HepG2 (cell line): Measurements from ENCODE around the gene ILKAP. TPM values are rescaled to one million over a fixed set of nuclear protein-coding genes. Genes with fewer than 3 reads are reported as not detected.

Experiments used
- BRF2 ChIP-seq: sonication (generic); formaldehyde crosslinking; IDR thresholded peaks from 2 replicates; pipeline ENCODE4 v1.8.1; 2022; ENCODE audit warnings: mild to moderate bottlenecking, missing genetic modification reagents
- DZIP1 ChIP-seq: sonication (generic); formaldehyde crosslinking; IDR thresholded peaks from 2 replicates; pipeline ENCODE4 v1.5.0; 2020; ENCODE audit warnings: mild to moderate bottlenecking, missing genetic modification reagents
- ESRRA ChIP-seq: sonication (generic); formaldehyde crosslinking; IDR thresholded peaks from 2 replicates; pipeline ENCODE4 v1.5.1; 2020; ENCODE audit warnings: mild to moderate bottlenecking, low read depth, missing genetic modification reagents
- HDAC2 ChIP-seq: sonication (generic); formaldehyde crosslinking; IDR thresholded peaks from 2 replicates; pipeline ENCODE4 v1.4.0; 2020; ENCODE audit warnings: missing genetic modification reagents
- HDAC6 ChIP-seq: fragments of 200-600 bp; sonication (generic); IDR thresholded peaks from 2 replicates; pipeline ENCODE4 v1.7.0; 2017; ENCODE audit warnings: mild to moderate bottlenecking, antibody characterized with exemption, low read length, low read depth
- HOXA7 ChIP-seq: sonication (generic); formaldehyde crosslinking; IDR thresholded peaks from 2 replicates; pipeline ENCODE4 v1.8.1; 2022; ENCODE audit warnings: mild to moderate bottlenecking, missing genetic modification reagents, moderate library complexity
- HOXD1 ChIP-seq: sonication (generic); formaldehyde crosslinking; IDR thresholded peaks from 2 replicates; pipeline ENCODE4 v1.5.0; 2020; ENCODE audit warnings: missing genetic modification reagents
- IRF9 ChIP-seq: sonication (generic); formaldehyde crosslinking; IDR thresholded peaks from 2 replicates; pipeline ENCODE4 v1.8.0; 2022; ENCODE audit warnings: missing genetic modification reagents, mild to moderate bottlenecking, borderline replicate concordance
- MNT ChIP-seq: fragments of 450-650 bp; IDR thresholded peaks from 2 replicates; pipeline ENCODE4 v1.6.1; 2016
- PCBP1 ChIP-seq: fragments of 200-400 bp; formaldehyde crosslinking; IDR thresholded peaks from 2 replicates; pipeline ENCODE4 v1.6.1; 2017; ENCODE audit warnings: mild to moderate bottlenecking, low read depth, low read length, borderline replicate concordance
- TBP ChIP-seq: sonication (generic); formaldehyde crosslinking; IDR thresholded peaks from 2 replicates; pipeline ENCODE4 v1.5.0; 2020; ENCODE audit warnings: missing genetic modification reagents
- THAP7 ChIP-seq: sonication (generic); formaldehyde crosslinking; IDR thresholded peaks from 2 replicates; pipeline ENCODE4 v1.8.1; 2023; ENCODE audit warnings: mild to moderate bottlenecking, missing genetic modification reagents
- ZBTB39 ChIP-seq: sonication (generic); formaldehyde crosslinking; IDR thresholded peaks from 2 replicates; pipeline ENCODE4 v1.5.0; 2020; ENCODE audit warnings: missing genetic modification reagents
- ZHX1 ChIP-seq: sonication (generic); formaldehyde crosslinking; IDR thresholded peaks from 2 replicates; pipeline ENCODE4 v1.8.1; 2022; ENCODE audit warnings: low read depth, mild to moderate bottlenecking, missing genetic modification reagents
- ZMYM3 ChIP-seq: sonication (generic); formaldehyde crosslinking; IDR thresholded peaks from 2 replicates; pipeline ENCODE4 v1.5.1; 2020; ENCODE audit warnings: mild to moderate bottlenecking, missing genetic modification reagents
- ZNF7 ChIP-seq: IDR thresholded peaks from 2 replicates; pipeline ENCODE4 v1.6.1; 2016; ENCODE audit warnings: missing biosample characterization, missing genetic modification reagents
- polyA plus RNA-seq, 8 experiments: library from polyadenylated mRNA; depleted of rRNA in 3 of 8; stranded (reverse) in 7 of 8; unstranded in 1 of 8; fragments of >200 nt; fragmentation: Illumina TruSeq in 4 of 8; extraction: Trizol in 4 of 8; gene quantifications; 2 replicates each; pipeline versions ENCODE4 v1.2.1 to v1.2.3, GENCODE V29; 2011 to 2016; ENCODE audit warnings: low read depth in 4 of 8, missing spikeins in 1 of 8, mixed read lengths in 1 of 8; ENCODE audit not compliant: insufficient read depth in 1 of 8
- total RNA-seq, 5 experiments: library from RNA; depleted of rRNA; stranded (reverse); fragments of >200 nt; fragmentation: Illumina TruSeq; extraction: Trizol; gene quantifications; 2 replicates each; pipeline ENCODE4 v1.2.3, GENCODE V29; 2016; ENCODE audit warnings: low read depth in 1 of 5

Gene ILKAP
- total and polyA plus RNA-seq, 2 of the 13 experiments (the other 11 are each of a cell fraction or from before 2014, with no cell fraction given): 29.6 to 33.1 TPM

GRCh38 chr2:238242731-238243495 is 39.4 kb upstream of the ILKAP start (continued):
- TF ChIP-seq DZIP1 (CRISPR knock-in tag): no peak
- TF ChIP-seq ESRRA: no peak
- no peak for TF ChIP-seq HOXA7 (CRISPR knock-in tag)
- no peak for TF ChIP-seq ZHX1 (CRISPR knock-in tag)
- TF ChIP-seq ZNF7 (CRISPR knock-in tag): no peak
- TF ChIP-seq TBP (CRISPR knock-in tag): no peak
- TF ChIP-seq THAP7 (CRISPR knock-in tag): no peak
- TF ChIP-seq HOXD1: no peak
- no peak for TF ChIP-seq IRF9 (CRISPR knock-in tag)
- TF ChIP-seq HDAC2: peak; percentile 45
- no peak for TF ChIP-seq MNT
- no peak for TF ChIP-seq ZBTB39 (CRISPR knock-in tag)
- 0 out of 2 replicates have a peak, but pooled peaks have one; percentile 23 for TF ChIP-seq PCBP1
- TF ChIP-seq ZMYM3 (CRISPR knock-in tag): peak; percentile 40; the same call in 1 of the 2 replicates
- no peak for TF ChIP-seq HDAC6
- TF ChIP-seq BRF2 (CRISPR knock-in tag): no peak
